HepG2 (cell line): ENCODE results near the gene CCDC9B. TPM values are rescaled to one million over a fixed set of nuclear protein-coding genes. Genes with fewer than 3 reads are reported as not detected.

Experiments
- ATAC-seq: fragments of 200-7000 bp; cut with Tn5 transposase; 3 replicates; pipeline ENCODE4 v1.9.1; 2020; ENCODE audit warnings: mild to moderate bottlenecking, moderate library complexity
- BruUV-seq: library from RNA; stranded (reverse); fragments of 400-500 nt; replicated peaks from 2 replicates; lab custom pipeline; 2021; lab: Mats Ljungman, UMichigan
- CTCF ChIA-PET: fragments of 300-600 bp; formaldehyde crosslinking; extraction: SDS; loops from one replicate; lab custom pipeline; 2021; ENCODE audit warnings: low total read pairs, inconsistent platforms, low intra/inter-chr PET ratio; lab: Yijun Ruan, JAX
- POLR2A ChIA-PET: fragments of 350-600 bp; sonication (Branson Sonifier 250); formaldehyde crosslinking; loops from one replicate; lab custom pipeline; 2020; ENCODE audit warnings: antibody characterized with exemption, inconsistent platforms; lab: Yijun Ruan, JAX
- DNase-seq: peaks from one replicate; pipeline ENCODE4 v3.0.0-alpha.2; 2015; ENCODE audit warnings: low spot score
- FAIRE-seq: peaks from 3 replicates; lab custom pipeline; 2011; peaks lifted over from hg19 to GRCh38; lab: Jason Lieb, UNC
- H2AFZ ChIP-seq: one replicate; pipeline ENCODE4 v1.6.1; 2011; ENCODE audit warnings: low read length, inconsistent platforms
- H3K27ac ChIP-seq: fragments of 300-600 bp; 3 replicates; pipeline ENCODE4 v1.8.0; 2011; ENCODE audit warnings: mixed run types, mild to moderate bottlenecking, mixed read lengths, low read length, inconsistent platforms; ENCODE audit not compliant: insufficient read depth; ENCODE audit errors: extremely low read length
- H3K27me3 ChIP-seq, 2 experiments: fragments of 200-600 bp in 1 of 2; 2 replicates in 1 of 2; 3 replicates in 1 of 2; pipeline versions ENCODE4 v1.6.0 to v1.8.0; 2011; ENCODE audit warnings: low read length in 2 of 2, mild to moderate bottlenecking in 2 of 2, moderate library complexity in 2 of 2, inconsistent platforms in 1 of 2; ENCODE audit not compliant: insufficient read depth in 2 of 2, control insufficient read depth in 1 of 2
- H3K36me3 ChIP-seq, 2 experiments: fragments of 200-600 bp in 1 of 2; replicated peaks in 1 of 2; 2 replicates in 1 of 2; 3 replicates in 1 of 2; pipeline versions ENCODE4 v1.5.1 to v1.8.0; 2011; ENCODE audit warnings: low read length in 2 of 2, inconsistent platforms in 1 of 2; ENCODE audit not compliant: insufficient read depth in 2 of 2, control insufficient read depth in 1 of 2
- H3K4me1 ChIP-seq: 2 replicates; pipeline ENCODE4 v1.5.1; 2012; ENCODE audit warnings: low read length, inconsistent platforms; ENCODE audit not compliant: insufficient read depth
- H3K4me2 ChIP-seq: 2 replicates; pipeline ENCODE4 v1.6.0; 2011; ENCODE audit warnings: low read depth, low read length, inconsistent platforms
- H3K4me3 ChIP-seq, 3 experiments: fragments of 200-600 bp in 1 of 3; sonication (generic), shearing (Covaris generic) in 1 of 3; replicated peaks in 1 of 3; 2 replicates each; pipeline ENCODE4 v1.5.1; 2011 to 2016; ENCODE audit warnings: low read length in 3 of 3, inconsistent platforms in 2 of 3, low read depth in 2 of 3, mild to moderate bottlenecking in 2 of 3, control low read depth in 1 of 3, mixed read lengths in 1 of 3; ENCODE audit not compliant: insufficient read depth in 1 of 3
- H3K79me2 ChIP-seq: one replicate; pipeline ENCODE4 v1.6.1; 2011; ENCODE audit warnings: low read length, inconsistent platforms; ENCODE audit not compliant: insufficient read depth
- H3K9ac ChIP-seq: 2 replicates; pipeline ENCODE4 v1.6.0; 2011; ENCODE audit warnings: mild to moderate bottlenecking, low read depth, low read length, inconsistent platforms; ENCODE audit not compliant: insufficient read depth
- H3K9me3 ChIP-seq: 2 replicates; pipeline ENCODE4 v1.5.1; 2012; ENCODE audit warnings: mild to moderate bottlenecking, low read length
- H4K20me1 ChIP-seq: 2 replicates; pipeline ENCODE4 v1.6.0; 2011; ENCODE audit warnings: inconsistent platforms, mild to moderate bottlenecking, low read length, moderate library complexity; ENCODE audit not compliant: insufficient read depth
- AGO1 ChIP-seq: fragments of 200-400 bp; formaldehyde crosslinking; IDR thresholded peaks from 2 replicates; pipeline ENCODE4 v1.6.1; 2017; ENCODE audit warnings: mild to moderate bottlenecking, low read depth, low read length, moderate library complexity; ENCODE audit not compliant: poor library complexity, severe bottlenecking
- MAFF ChIP-seq: IDR thresholded peaks from 2 replicates; pipeline ENCODE4 v1.6.1; 2011; ENCODE audit warnings: low read depth, low read length, improper control_type of control experiment
- SMARCC2 ChIP-seq: fragments of 450-650 bp; IDR thresholded peaks from 2 replicates; pipeline ENCODE4 v1.6.1; 2017; ENCODE audit warnings: antibody characterized with exemption, mild to moderate bottlenecking
- ZNF17 ChIP-seq: sonication (generic); formaldehyde crosslinking; IDR thresholded peaks from 2 replicates; pipeline ENCODE4 v1.5.0; 2020; ENCODE audit warnings: mild to moderate bottlenecking, missing genetic modification reagents
- ZNF644 ChIP-seq: IDR thresholded peaks from 2 replicates; pipeline ENCODE4 v1.6.1; 2016; ENCODE audit warnings: low read depth
- ZNF672 ChIP-seq: sonication (generic); formaldehyde crosslinking; IDR thresholded peaks from 2 replicates; pipeline ENCODE4 v1.8.1; 2022; ENCODE audit warnings: missing genetic modification reagents
- WGBS: methylation state at CpG from one replicate; pipeline ENCODE4 v1.1.6; 2017; ENCODE audit warnings: low lambda C conversion rate; 5-methylcytosine and 5-hydroxymethylcytosine counted together
- in situ Hi-C: cut with HindIII; loops from 2 replicates; pipeline ENCODE4 v1.10.0; 2017; ENCODE audit warnings: low pct_unique_long_range_greater_than_20kb; ENCODE audit not compliant: extremely low pct_ligation_motif_present
- intact Hi-C: fragments of 100-400 bp; cut with micrococcal nuclease; formaldehyde crosslinking; loops from one replicate; pipeline ENCODE4 v1.10.0; 2022; ENCODE audit not compliant: unreplicated experiment
- polyA plus RNA-seq, 8 experiments: library from polyadenylated mRNA; depleted of rRNA in 3 of 8; stranded (reverse) in 7 of 8; unstranded in 1 of 8; fragments of >200 nt; fragmentation: Illumina TruSeq in 4 of 8; extraction: Trizol in 4 of 8; gene quantifications; 2 replicates each; pipeline versions ENCODE4 v1.2.1 to v1.2.3, GENCODE V29; 2011 to 2016; ENCODE audit warnings: low read depth in 4 of 8, missing spikeins in 1 of 8, mixed read lengths in 1 of 8; ENCODE audit not compliant: insufficient read depth in 1 of 8
- total RNA-seq, 5 experiments: library from RNA; depleted of rRNA; stranded (reverse); fragments of >200 nt; fragmentation: Illumina TruSeq; extraction: Trizol; gene quantifications; 2 replicates each; pipeline ENCODE4 v1.2.3, GENCODE V29; 2016; ENCODE audit warnings: low read depth in 1 of 5
- TF ChIP-seq, protein P1 (sequence below): sonication (generic); formaldehyde crosslinking; IDR thresholded peaks from 2 replicates; pipeline ENCODE4 v1.4.0; 2020; ENCODE audit warnings: missing genetic modification reagents; ENCODE audit errors: not compliant biosample characterization
- TF ChIP-seq, protein P2 (sequence below): sonication (generic); formaldehyde crosslinking; conservative IDR thresholded peaks from 2 replicates; pipeline ENCODE4 v1.4.0; 2020; ENCODE audit warnings: missing genetic modification reagents

The CCDC9B gene
- total and polyA plus RNA-seq, 2 of the 13 experiments (the other 11 are each of a cell fraction or from before 2014, with no cell fraction given): 0.98 to 1.6 TPM

DNA sequence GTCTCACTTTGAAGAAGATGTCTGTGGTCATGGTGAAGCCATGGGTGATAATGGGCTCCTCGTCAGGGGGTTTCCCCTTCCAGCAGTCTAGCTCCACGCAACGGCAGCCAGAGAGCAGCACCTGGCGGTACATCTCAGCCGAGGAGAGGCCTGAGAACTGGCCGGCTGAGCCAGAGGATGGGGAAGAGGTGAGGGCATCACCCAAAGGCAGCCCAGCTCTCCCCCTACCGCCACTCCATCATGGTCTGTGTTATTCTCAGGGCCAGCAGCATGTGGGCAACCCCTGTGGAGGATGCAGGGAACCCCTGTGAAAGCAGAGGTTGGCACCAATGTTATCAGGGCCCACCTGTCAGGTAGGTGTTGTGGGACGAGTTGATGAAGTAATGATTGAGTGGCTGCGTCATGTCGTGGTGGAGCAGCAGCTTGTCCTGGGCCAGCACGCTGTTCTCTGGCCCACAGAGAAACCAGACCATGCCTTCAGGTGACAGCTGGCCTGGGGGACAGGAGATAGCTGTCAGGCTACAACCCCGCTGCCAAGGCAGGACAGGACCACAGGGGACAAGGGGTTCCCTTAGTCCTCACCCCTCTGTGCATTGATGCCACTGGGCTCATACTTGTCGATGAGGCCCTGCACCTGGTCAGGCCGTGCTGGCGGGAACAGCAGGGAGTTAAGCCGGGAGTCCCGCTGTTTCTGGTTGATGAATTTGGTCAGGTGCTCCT, 42.4 kb downstream of the CCDC9B start:
- Histone ChIP-seq H3K79me2 (no peaks in the 10 kb centered on the region), H4K20me1 (no peaks in the 10 kb centered on the region), H2AFZ (no peak overlapping the region), H3K27ac (no peak overlapping the region), H3K4me1 (no peaks in the 10 kb centered on the region), H3K36me3 (no peaks in the 10 kb centered on the region), H3K9me3 (no peaks in the 10 kb centered on the region), H3K4me2 (no peak overlapping the region), H3K4me3 (no peak overlapping the region), H3K27me3 (peaks cover 16 to 89% of the 10 kb centered on the region in 2 experiments), H3K9ac (no peak overlapping the region)
- ATAC-seq (no peak), FAIRE-seq (no peak), DNase-seq (no peak)
- ChIA-PET POLR2A (no interaction called here), CTCF (no interaction called here)
- in situ Hi-C loops: no loop called here
- TF ChIP-seq ZNF17 (CRISPR knock-in tag) (no peak), SMARCC2 (no peak), MAFF (no peak), ZNF672 (CRISPR knock-in tag) (no peak), AGO1 (no peak), ZNF644 (CRISPR knock-in tag) (no peak)
- TF ChIP-seq, protein P1, sequence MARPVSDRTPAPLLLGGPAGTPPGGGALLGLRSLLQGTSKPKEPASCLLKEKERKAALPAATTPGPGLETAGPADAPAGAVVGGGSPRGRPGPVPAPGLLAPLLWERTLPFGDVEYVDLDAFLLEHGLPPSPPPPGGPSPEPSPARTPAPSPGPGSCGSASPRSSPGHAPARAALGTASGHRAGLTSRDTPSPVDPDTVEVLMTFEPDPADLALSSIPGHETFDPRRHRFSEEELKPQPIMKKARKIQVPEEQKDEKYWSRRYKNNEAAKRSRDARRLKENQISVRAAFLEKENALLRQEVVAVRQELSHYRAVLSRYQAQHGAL (CRISPR knock-in tag): no peak
- TF ChIP-seq, protein P2, sequence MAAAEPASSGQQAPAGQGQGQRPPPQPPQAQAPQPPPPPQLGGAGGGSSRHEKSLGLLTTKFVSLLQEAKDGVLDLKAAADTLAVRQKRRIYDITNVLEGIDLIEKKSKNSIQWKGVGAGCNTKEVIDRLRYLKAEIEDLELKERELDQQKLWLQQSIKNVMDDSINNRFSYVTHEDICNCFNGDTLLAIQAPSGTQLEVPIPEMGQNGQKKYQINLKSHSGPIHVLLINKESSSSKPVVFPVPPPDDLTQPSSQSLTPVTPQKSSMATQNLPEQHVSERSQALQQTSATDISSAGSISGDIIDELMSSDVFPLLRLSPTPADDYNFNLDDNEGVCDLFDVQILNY (CRISPR knock-in tag): no peak
- BruUV-seq: no TSS peak
- 5% methylated on average over 3 of the region's 17 CpGs for WGBS
- intact Hi-C loops: no loop called here
